Esophagus squamous epithelium (tissue), 5 donors: ENCODE measurements around the gene GATA2. TPM values are rescaled to one million over a fixed set of nuclear protein-coding genes. Genes with fewer than 3 reads are reported as not detected.

Experiments
- DNase-seq: peaks from one replicate; lab custom pipeline; 2025; lab: John Stamatoyannopoulos, UW
- H3K27ac ChIP-seq, 4 donors: fragments of 200-600 bp; sonication (generic); one replicate each; pipeline ENCODE4 v1.5.1; 2016 to 2019; ENCODE audit warnings: mild to moderate bottlenecking in 1 of 4
- H3K27me3 ChIP-seq, 4 donors: fragments of 200-600 bp; sonication (generic); 1 replicate in 3 of 4; 2 replicates in 1 of 4; pipeline versions ENCODE4 v1.5.1 to v1.6.0; 2017 to 2021; ENCODE audit warnings: antibody characterized with exemption in 1 of 4
- H3K36me3 ChIP-seq, 3 donors: fragments of 200-600 bp; sonication (generic); one replicate each; pipeline ENCODE4 v1.5.1; 2016 to 2019
- H3K4me1 ChIP-seq, 3 donors: fragments of 200-600 bp; sonication (generic); one replicate each; pipeline ENCODE4 v1.5.1; 2017 to 2019
- H3K4me3 ChIP-seq, 4 donors: fragments of 200-600 bp; sonication (generic); 1 replicate in 3 of 4; 2 replicates in 1 of 4; pipeline ENCODE4 v1.5.1; 2016 to 2019; ENCODE audit warnings: mild to moderate bottlenecking in 2 of 4, moderate library complexity in 1 of 4
- H3K9me3 ChIP-seq, 3 donors: fragments of 200-600 bp; sonication (generic); one replicate each; pipeline ENCODE4 v1.5.1; 2016 to 2019
- CTCF ChIP-seq, 6 experiments: fragments of 450-650 bp in 4 of 6; fragments of 200-600 bp in 2 of 6; sonication (generic) in 2 of 6; IDR thresholded peaks; one replicate each; pipeline ENCODE4 v1.5.1; 2016 to 2019; ENCODE audit warnings: antibody characterized with exemption in 6 of 6, mild to moderate bottlenecking in 4 of 6, moderate library complexity in 4 of 6
- POLR2A ChIP-seq, 4 donors: fragments of 450-650 bp; IDR thresholded peaks; one replicate each; pipeline ENCODE4 v1.6.1; 2017; ENCODE audit warnings: antibody characterized with exemption in 4 of 4, mild to moderate bottlenecking in 4 of 4, moderate library complexity in 3 of 4
- WGBS, 2 donors: methylation state at CpG; one replicate each; pipeline ENCODE4 v1.1.5; 2018; 5-methylcytosine and 5-hydroxymethylcytosine counted together
- intact Hi-C: fragments of 100-400 bp; cut with DNase I; formaldehyde crosslinking; loops from one replicate; pipeline ENCODE4 v1.15.0; 2022
- total RNA-seq, 4 donors: library from RNA; depleted of rRNA; stranded (reverse); fragments of >200 nt; gene quantifications; one replicate each; pipeline ENCODE4 v1.1.0, GENCODE V29; 2016
- donor health status: DM: yes; HTN: yes; CAD: no.

GATA2 gene
- total RNA-seq, 4 donors from 2014 or later, result 1.6 to 12.8 (median 1.9) TPM

DNA sequence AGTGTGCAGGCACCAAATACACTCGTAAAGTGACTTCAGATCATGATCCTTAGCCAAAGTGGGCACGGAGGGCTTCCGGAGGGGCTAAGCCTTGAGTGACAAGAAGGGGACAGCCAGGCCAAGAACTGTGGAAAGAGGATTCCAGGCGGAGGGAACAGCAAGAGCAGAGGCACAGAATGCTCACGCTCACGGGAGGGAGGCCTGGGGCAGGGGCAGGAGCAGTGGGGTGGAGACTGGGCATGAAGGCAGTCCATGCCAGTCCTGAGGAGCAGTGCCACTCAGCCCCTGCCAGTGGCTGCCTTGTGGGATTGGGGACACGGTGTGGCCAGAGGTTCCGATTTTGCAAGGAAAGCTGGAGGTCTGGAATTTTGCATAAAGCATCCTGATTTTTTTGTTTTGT, 62.3 kb downstream of the GATA2 start:
- Histone ChIP-seq H3K36me3 (no peaks in the 10 kb centered on the region), H3K4me1 (peaks cover 8 to 24% (median 18%) of the 10 kb centered on the region in 3 donors), H3K27ac (no peak overlapping the region), H3K27me3 (peaks cover 7 to 99% (median 10%) of the 10 kb centered on the region in 4 donors), H3K9me3 (no peaks in the 10 kb centered on the region), H3K4me3 (no peak overlapping the region)
- WGBS, 2 donors, result 59 to 74% methylated on average over 5 to 8 of the region's 8 CpGs
- intact Hi-C loops, result loop anchor here (10.0 kb wide), 1 partner anchor 154 kb away; no protein-coding TSS in a partner anchor
- DNase-seq, result no peak
- no peak for TF ChIP-seq CTCF (IDR thresholded peaks at IDR 0.05)

DNA sequence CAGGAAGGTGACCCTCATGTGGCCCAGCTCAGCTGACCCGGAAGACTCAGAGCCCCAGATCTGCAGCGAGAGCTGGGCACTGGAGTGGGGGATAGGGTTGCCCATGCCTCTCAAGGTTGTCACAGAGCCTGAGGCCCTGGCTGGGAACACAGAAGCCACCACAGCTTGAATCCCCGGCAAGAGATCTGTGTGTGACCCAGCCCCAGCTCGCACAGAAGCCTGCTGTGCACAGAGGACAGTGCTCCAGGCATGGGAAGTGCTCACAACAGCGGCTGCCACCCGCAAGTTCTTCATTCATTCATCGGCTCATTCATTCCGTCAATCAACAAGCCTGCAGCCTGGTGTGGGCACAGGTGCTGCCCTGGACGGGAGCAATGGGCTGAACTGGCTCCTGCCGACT, 62.7 kb downstream of the GATA2 start:
- 45 to 73% methylated on average over 5 to 8 of the region's 10 CpGs for WGBS, 2 donors
- Histone ChIP-seq H3K4me1 (peaks cover 8 to 24% (median 18%) of the 10 kb centered on the region in 3 donors), H3K27me3 (peaks cover 7 to 100% (median 10%) of the 10 kb centered on the region in 4 donors), H3K36me3 (no peaks in the 10 kb centered on the region), H3K27ac (no peak overlapping the region), H3K9me3 (no peaks in the 10 kb centered on the region), H3K4me3 (no peak overlapping the region)
- TF ChIP-seq CTCF (IDR thresholded peaks at IDR 0.05) (no peak), POLR2A (IDR thresholded peaks at IDR 0.05) (no peak)
- intact Hi-C loops, result loop anchor here (10.0 kb wide), 1 partner anchor 154 kb away; no protein-coding TSS in a partner anchor
- DNase-seq, result no peak

GRCh38 chr3:128429751-128430150, 63.2 kb downstream of the GATA2 start:
- TF ChIP-seq POLR2A (IDR thresholded peaks at IDR 0.05) (no peak), CTCF (IDR thresholded peaks at IDR 0.05) (no peak)
- Histone ChIP-seq H3K4me3 (no peak overlapping the region), H3K9me3 (no peaks in the 10 kb centered on the region), H3K4me1 (peaks cover 8 to 24% (median 18%) of the 10 kb centered on the region in 3 donors), H3K27ac (no peak overlapping the region), H3K36me3 (no peaks in the 10 kb centered on the region), H3K27me3 (peaks cover 7 to 95% (median 10%) of the 10 kb centered on the region in 4 donors)
- intact Hi-C loops, result loop anchor here (5.0 to 10.0 kb wide), 3 partner anchors 68 to 175 kb away; no protein-coding TSS in a partner anchor
- no peak for DNase-seq
- 90% methylated on average over 6 of the region's 8 CpGs; no CpG with 5 or more reads in 1 of the 2 donors for WGBS, 2 donors

Other genes with a start within 250 kb of the GATA2 start
- not detected for gene DNAJB8, start 26.3 kb downstream of the GATA2 start, total RNA-seq
- gene RPN1, start 157.6 kb upstream of the GATA2 start, total RNA-seq, result 100 to 1,000 TPM; 126 to 228 (median 182) TPM
- 100 to 1,000 TPM in 1 of 4 donors, 10 to 100 TPM in 3; 70.7 to 109 (median 92.3) TPM for gene RAB7A, start 233.0 kb upstream of the GATA2 start, total RNA-seq